WTC11 (cell line): Measurements from ENCODE around the gene PPIB. TPM values are rescaled to one million over a fixed set of nuclear protein-coding genes. Genes with fewer than 3 reads are reported as not detected.

Experiments
- ATAC-seq: fragments of 200-7000 bp; cut with Tn5 transposase; 2 replicates; pipeline ENCODE4 v1.10.0; 2021; ENCODE audit warnings: mild to moderate bottlenecking, moderate library complexity
- CTCF ChIA-PET: fragments of 300-600 bp; sonication (Branson Sonifier 250); formaldehyde crosslinking; loops from one replicate; lab custom pipeline; 2021; ENCODE audit warnings: antibody characterized with exemption; lab: Charles Lee
- POLR2A ChIA-PET: fragments of 350-600 bp; sonication (Branson Sonifier 250); formaldehyde crosslinking; loops from one replicate; lab custom pipeline; 2021; ENCODE audit warnings: antibody characterized with exemption; lab: Charles Lee
- DNase-seq: peaks from one replicate; pipeline ENCODE4 v3.0.0; 2021; ENCODE audit warnings: low spot score
- H3K27ac Mint-ChIP-seq: 2 replicates; pipeline ENCODE4 v1.8.0; 2021; ENCODE audit warnings: mixed read lengths
- H3K27me3 Mint-ChIP-seq: 2 replicates; pipeline ENCODE4 v1.8.0; 2021; ENCODE audit warnings: low read depth, mild to moderate bottlenecking, moderate library complexity, mixed read lengths
- H3K36me3 Mint-ChIP-seq: 2 replicates; pipeline ENCODE4 v1.8.0; 2021; ENCODE audit warnings: mixed read lengths
- H3K4me1 Mint-ChIP-seq: 2 replicates; pipeline ENCODE4 v1.8.0; 2022; ENCODE audit warnings: mixed read lengths
- H3K4me3 Mint-ChIP-seq: 2 replicates; pipeline ENCODE4 v1.8.0; 2021; ENCODE audit warnings: mild to moderate bottlenecking, moderate library complexity, mixed read lengths
- H3K9me3 Mint-ChIP-seq: 2 replicates; pipeline ENCODE4 v1.8.0; 2021; ENCODE audit warnings: mixed read lengths
- ARID4B ChIP-seq: sonication (generic); formaldehyde crosslinking; IDR thresholded peaks from 2 replicates; pipeline ENCODE4 v1.8.0; 2023; ENCODE audit warnings: missing genetic modification reagents, mild to moderate bottlenecking, borderline replicate concordance
- ATF6 ChIP-seq: sonication (generic); formaldehyde crosslinking; IDR thresholded peaks from 2 replicates; pipeline ENCODE4 v1.8.1; 2023; ENCODE audit warnings: mild to moderate bottlenecking, missing genetic modification reagents
- CDX4 ChIP-seq: fragments of 250-450 bp; sonication (Bioruptor Pico); IDR thresholded peaks from 2 replicates; pipeline ENCODE4 v1.9.0; 2021; ENCODE audit warnings: moderate library complexity, mild to moderate bottlenecking, inconsistent platforms, borderline replicate concordance
- CTCF ChIP-seq: fragments of 200-600 bp; IDR thresholded peaks from 2 replicates; pipeline ENCODE4 v1.8.0; 2022; ENCODE audit warnings: antibody characterized with exemption
- FOXP1 ChIP-seq: sonication (generic); formaldehyde crosslinking; IDR thresholded peaks from 2 replicates; pipeline ENCODE4 v1.8.0; 2022; ENCODE audit warnings: missing genetic modification reagents, mild to moderate bottlenecking, moderate library complexity, borderline replicate concordance
- MYBL2 ChIP-seq: sonication (generic); formaldehyde crosslinking; IDR thresholded peaks from 2 replicates; pipeline ENCODE4 v1.8.1; 2023; ENCODE audit warnings: mild to moderate bottlenecking, moderate library complexity, missing genetic modification reagents
- PRRX2 ChIP-seq: fragments of 250-450 bp; sonication (Bioruptor Pico); IDR thresholded peaks from 2 replicates; pipeline ENCODE4 v1.8.0; 2021; ENCODE audit warnings: mild to moderate bottlenecking
- SOX15 ChIP-seq: fragments of 250-450 bp; sonication (Bioruptor Pico); IDR thresholded peaks from 2 replicates; pipeline ENCODE4 v1.9.0; 2021; ENCODE audit warnings: mild to moderate bottlenecking
- STAT6 ChIP-seq: sonication (generic); formaldehyde crosslinking; conservative IDR thresholded peaks from 2 replicates; pipeline ENCODE4 v1.8.1; 2023; ENCODE audit warnings: mild to moderate bottlenecking, low read depth, missing genetic modification reagents, moderate library complexity
- TCF7 ChIP-seq: sonication (generic); formaldehyde crosslinking; IDR thresholded peaks from 2 replicates; pipeline ENCODE4 v1.8.0; 2022; ENCODE audit warnings: mild to moderate bottlenecking, low read depth, missing genetic modification reagents, moderate library complexity
- ZBTB21 ChIP-seq: sonication (generic); formaldehyde crosslinking; IDR thresholded peaks from 2 replicates; pipeline ENCODE4 v1.8.1; 2023; ENCODE audit warnings: mild to moderate bottlenecking, missing genetic modification reagents, borderline replicate concordance
- ZBTB43 ChIP-seq: sonication (generic); formaldehyde crosslinking; IDR thresholded peaks from 2 replicates; pipeline ENCODE4 v1.8.1; 2023; ENCODE audit warnings: mild to moderate bottlenecking, missing genetic modification reagents
- ZNF396 ChIP-seq: fragments of 250-450 bp; sonication (Bioruptor Pico); IDR thresholded peaks from 2 replicates; pipeline ENCODE4 v1.8.0; 2021; ENCODE audit warnings: mild to moderate bottlenecking, moderate library complexity, borderline replicate concordance
- total RNA-seq: library from RNA; stranded (reverse); gene quantifications from 3 replicates; pipeline ENCODE4 v1.2.3, GENCODE V29; 2021

The PPIB gene
- total RNA-seq, 1 experiment from 2014 or later = 485 TPM

- POLR2A ChIA-PET = no interaction called here
- CTCF ChIA-PET = no interaction called here
- no peak overlapping the region for H3K4me3 Mint-ChIP-seq
- H3K27ac Mint-ChIP-seq = no peak overlapping the region
- TF ChIP-seq MYBL2 (CRISPR knock-in tag) = no peak
- TF ChIP-seq ZBTB43 (CRISPR knock-in tag) = no peak
- TF ChIP-seq ZNF396 (CRISPR knock-in tag) = no peak
- TF ChIP-seq FOXP1 (CRISPR knock-in tag) = no peak
- no peak for TF ChIP-seq STAT6 (CRISPR knock-in tag)
- TF ChIP-seq TCF7 (CRISPR knock-in tag) = no peak
- TF ChIP-seq PRRX2 = no peak
- no peak for TF ChIP-seq ARID4B (CRISPR knock-in tag)
- no peak for TF ChIP-seq ZBTB21
- no peak for TF ChIP-seq ATF6 (CRISPR knock-in tag)
- TF ChIP-seq CDX4 (CRISPR knock-in tag) = no peak
- no peak for TF ChIP-seq CTCF
- TF ChIP-seq SOX15 = no peak
- no peaks in the 10 kb centered on the region for H3K27me3 Mint-ChIP-seq
- DNase-seq (no peak), ATAC-seq (no peak)
- H3K4me1 Mint-ChIP-seq = no peaks in the 10 kb centered on the region
- H3K9me3 Mint-ChIP-seq = no peaks in the 10 kb centered on the region
- H3K36me3 Mint-ChIP-seq = peaks cover 2% of the 10 kb centered on the region; the same call in 1 of the 2 replicates
These were observed 20.1 kb upstream of the PPIB start for GRCh38 chr15:64182859-64183370.
